NCI-H2196 (cell line): ENCODE measurements around the gene MXD1.

Source experiments
- DNase-seq: peaks from one replicate; lab custom pipeline; 2025; ENCODE audit not compliant: unreplicated experiment; lab: John Stamatoyannopoulos, UW

The MXD1 gene

GRCh38 chr2:69975853-69976462 is 61.0 kb downstream of the MXD1 start:
- no peak for DNase-seq

- no peak for DNase-seq
Observed at GRCh38 chr2:69977186-69977585, 62.3 kb downstream of the MXD1 start.

- no peak for DNase-seq
Observed at GRCh38 chr2:69977906-69978482, 63.1 kb downstream of the MXD1 start.

GRCh38 chr2:69979902-69980807 is 65.2 kb downstream of the MXD1 start:
- DNase-seq = no peak

GRCh38 chr2:69983392-69983966 is 68.6 kb downstream of the MXD1 start:
- no peak for DNase-seq

GRCh38 chr2:69985216-69985615 is 70.3 kb downstream of the MXD1 start:
- DNase-seq = no peak

- no peak for DNase-seq
Observed at GRCh38 chr2:69985688-69986087, 70.8 kb downstream of the MXD1 start.

GRCh38 chr2:69986691-69987090 is 71.8 kb downstream of the MXD1 start:
- no peak for DNase-seq

- no peak for DNase-seq
Observed at GRCh38 chr2:69988086-69988635, 73.3 kb downstream of the MXD1 start.

- no peak for DNase-seq
Observed at GRCh38 chr2:69989009-69989408, 74.1 kb downstream of the MXD1 start.

- no peak for DNase-seq
Observed at GRCh38 chr2:69989441-69990105, 74.7 kb downstream of the MXD1 start.
